Lung (tissue), 12 donors: ENCODE results near the gene INHBC. TPM values are rescaled to one million over a fixed set of nuclear protein-coding genes. Genes with fewer than 3 reads are reported as not detected.

Source experiments
- ATAC-seq: fragments of 200-7000 bp; cut with Tn5 transposase; one replicate; pipeline ENCODE4 v1.9.1; 2020; ENCODE audit warnings: moderate number of reproducible peaks; ENCODE audit not compliant: insufficient read depth, low FRiP score
- DNase-seq, 3 donors: peaks; one replicate each; pipeline ENCODE4 v3.0.0-alpha.2; 2013 to 2017
- H3K27ac ChIP-seq, 2 donors: one replicate each; pipeline ENCODE4 v1.5.1; 2013; ENCODE audit warnings: mild to moderate bottlenecking in 2 of 2, moderate library complexity in 2 of 2, control low read depth in 1 of 2, inconsistent platforms in 1 of 2, low read depth in 1 of 2, low read length in 1 of 2
- H3K27me3 ChIP-seq, 3 donors: one replicate each; pipeline ENCODE4 v1.5.1; 2013; ENCODE audit warnings: low read length in 2 of 3; ENCODE audit not compliant: control insufficient read depth in 3 of 3, insufficient read depth in 3 of 3
- H3K36me3 ChIP-seq, 4 donors: one replicate each; pipeline ENCODE4 v1.5.1; 2013; ENCODE audit warnings: low read length in 4 of 4, mild to moderate bottlenecking in 1 of 4, moderate library complexity in 1 of 4; ENCODE audit not compliant: control insufficient read depth in 4 of 4, insufficient read depth in 4 of 4
- H3K4me1 ChIP-seq, 5 donors: one replicate each; pipeline ENCODE4 v1.5.1; 2013; ENCODE audit warnings: low read length in 5 of 5, mild to moderate bottlenecking in 2 of 5, moderate library complexity in 1 of 5; ENCODE audit not compliant: control insufficient read depth in 5 of 5, insufficient read depth in 5 of 5
- H3K4me3 ChIP-seq: one replicate; pipeline ENCODE4 v1.5.1; 2013; ENCODE audit warnings: mild to moderate bottlenecking, control low read depth, moderate library complexity
- H3K9ac ChIP-seq, 2 donors: one replicate each; pipeline ENCODE4 v1.5.1; 2013; ENCODE audit warnings: low read length in 2 of 2, control low read depth in 1 of 2; ENCODE audit not compliant: insufficient read depth in 1 of 2
- H3K9me3 ChIP-seq, 4 donors: one replicate each; pipeline ENCODE4 v1.5.1; 2013; ENCODE audit warnings: low read length in 3 of 4, mild to moderate bottlenecking in 1 of 4, moderate library complexity in 1 of 4; ENCODE audit not compliant: control insufficient read depth in 4 of 4, insufficient read depth in 3 of 4
- WGBS, 2 donors: extraction: QIAGEN DNeasy Blood & Tissue Kit; methylation state at CpG; one replicate each; pipeline ENCODE4 v1.1.7; 2013; 5-methylcytosine and 5-hydroxymethylcytosine counted together
- polyA plus RNA-seq, 2 donors: library from polyadenylated mRNA; stranded (reverse); fragments of 200-250 nt; gene quantifications; one replicate each; pipeline ENCODE4 v1.2.1, GENCODE V29; 2013
- total RNA-seq, 2 donors: library from RNA; depleted of rRNA in 1 of 2; stranded (reverse); fragments of >200 nt in 1 of 2; gene quantifications; one replicate each; pipeline ENCODE4 v1.2.1, GENCODE V29; 2014 to 2021
- TF ChIP-seq, protein P1 (sequence below): IDR thresholded peaks from 2 replicates; pipeline ENCODE4 v1.5.1; 2012; ENCODE audit warnings: mild to moderate bottlenecking; ENCODE audit errors: control extremely low read depth, extremely low read depth
- donor health status: control.
- donor health status: control.
- donor health status: Bipolar disorder and iron deficiency.
- donor health status: healthy.
- donor health status: DM: yes; HTN: yes; CAD: no.

The INHBC gene
- total and polyA plus RNA-seq, 4 donors, result 0.02 TPM; not detected in 3

GRCh38 chr12:57479043-57479375 lies 44.4 kb downstream of the INHBC start:
- TF ChIP-seq, protein P1, sequence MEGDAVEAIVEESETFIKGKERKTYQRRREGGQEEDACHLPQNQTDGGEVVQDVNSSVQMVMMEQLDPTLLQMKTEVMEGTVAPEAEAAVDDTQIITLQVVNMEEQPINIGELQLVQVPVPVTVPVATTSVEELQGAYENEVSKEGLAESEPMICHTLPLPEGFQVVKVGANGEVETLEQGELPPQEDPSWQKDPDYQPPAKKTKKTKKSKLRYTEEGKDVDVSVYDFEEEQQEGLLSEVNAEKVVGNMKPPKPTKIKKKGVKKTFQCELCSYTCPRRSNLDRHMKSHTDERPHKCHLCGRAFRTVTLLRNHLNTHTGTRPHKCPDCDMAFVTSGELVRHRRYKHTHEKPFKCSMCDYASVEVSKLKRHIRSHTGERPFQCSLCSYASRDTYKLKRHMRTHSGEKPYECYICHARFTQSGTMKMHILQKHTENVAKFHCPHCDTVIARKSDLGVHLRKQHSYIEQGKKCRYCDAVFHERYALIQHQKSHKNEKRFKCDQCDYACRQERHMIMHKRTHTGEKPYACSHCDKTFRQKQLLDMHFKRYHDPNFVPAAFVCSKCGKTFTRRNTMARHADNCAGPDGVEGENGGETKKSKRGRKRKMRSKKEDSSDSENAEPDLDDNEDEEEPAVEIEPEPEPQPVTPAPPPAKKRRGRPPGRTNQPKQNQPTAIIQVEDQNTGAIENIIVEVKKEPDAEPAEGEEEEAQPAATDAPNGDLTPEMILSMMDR, result no peak
- peaks cover 0 to 17% (median 0%) of the 10 kb centered on the region in 5 donors for H3K4me1 ChIP-seq
- H3K27me3 ChIP-seq, result peaks cover 0 to 43% (median 36%) of the 10 kb centered on the region in 3 donors
- no peak overlapping the region for H3K9ac ChIP-seq
- DNase-seq (no peak), ATAC-seq (no peak)
- no peaks in the 10 kb centered on the region for H3K36me3 ChIP-seq
- H3K4me3 ChIP-seq, result no peak overlapping the region
- 75 to 87% methylated on average over 10 of the region's 10 CpGs for WGBS, 2 donors
- no peaks in the 10 kb centered on the region for H3K9me3 ChIP-seq
- H3K27ac ChIP-seq, result peak overlapping the region in 1 of 2 donors; percentile 68

GRCh38 chr12:57479376-57480115 lies 45.0 kb downstream of the INHBC start, which contains the start of gene ARHGAP9:
ARHGAP9 (minus strand) TSS chr12:57479866; CDS start chr12:57479406, 460 bp downstream.
- H3K9me3 ChIP-seq, result no peaks in the 10 kb centered on the region
- H3K4me1 ChIP-seq, result peaks cover 0 to 17% (median 0%) of the 10 kb centered on the region in 5 donors
- H3K27me3 ChIP-seq, result peaks cover 0 to 42% (median 30%) of the 10 kb centered on the region in 3 donors
- 34 to 54% methylated on average over 6 of the region's 6 CpGs for WGBS, 2 donors
- H3K9ac ChIP-seq, result no peak within 1 kb of the TSS
- peak within 1 kb of the TSS in 1 of 2 donors; percentile 68 for H3K27ac ChIP-seq
- H3K36me3 ChIP-seq, result no peaks in the 10 kb centered on the region
- TF ChIP-seq, protein P1, result no peak
- DNase-seq, result no peak
- ATAC-seq, result no peak
- H3K4me3 ChIP-seq, result no peak within 1 kb of the TSS

DNA sequence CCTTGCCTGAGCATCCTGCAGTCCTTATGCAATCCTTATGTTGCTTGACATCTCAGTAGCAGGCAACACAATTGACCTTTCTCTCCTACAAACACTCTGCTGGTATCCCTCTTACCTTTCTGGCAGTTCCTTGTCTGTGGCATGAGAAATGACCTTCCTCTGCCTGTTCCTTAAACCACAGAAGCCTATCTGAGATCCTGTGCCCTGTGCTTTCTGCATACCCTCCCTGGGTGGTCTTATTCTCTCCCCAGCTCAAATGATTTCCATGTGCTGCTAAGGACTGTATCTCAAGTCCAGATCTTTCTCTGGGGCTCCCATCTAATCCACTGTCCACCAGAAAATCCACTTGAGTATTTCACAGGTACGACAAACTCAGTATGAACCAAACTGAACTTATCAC lies 47.1 kb downstream of the INHBC start:
- TF ChIP-seq, protein P1, result no peak
- Histone ChIP-seq H3K27ac (no peak overlapping the region), H3K27me3 (peaks cover 0 to 24% (median 15%) of the 10 kb centered on the region in 3 donors)

More for the DNA sequence above, 47.1 kb downstream of the INHBC start:
- H3K36me3 ChIP-seq, result no peaks in the 10 kb centered on the region
- WGBS, 2 donors, result 78 to 85% methylated on average over 1 of the region's 1 CpG
- H3K9me3 ChIP-seq, result no peaks in the 10 kb centered on the region
- ATAC-seq (no peak), DNase-seq (no peak)
- no peak overlapping the region for H3K9ac ChIP-seq
- no peak overlapping the region for H3K4me3 ChIP-seq
- H3K4me1 ChIP-seq, result peaks cover 0 to 2% (median 0%) of the 10 kb centered on the region in 5 donors
